Effector memory CD8-positive, alpha-beta T cell (primary cell): ENCODE results near the gene ANKRD10.

Experiments used
- ATAC-seq: fragments of 150-1000 bp; cut with Tn5 transposase; replicated peaks from 2 replicates; pipeline ENCODE4 v1.10.0; 2021; ENCODE audit warnings: mild to moderate bottlenecking, moderate library complexity
- DNase-seq, 3 experiments: peaks; one replicate each; pipeline ENCODE4 v3.0.0; 2021
- H3K27ac Mint-ChIP-seq, 2 donors: one replicate each; pipeline ENCODE4 v1.8.0; 2022; ENCODE audit warnings: mild to moderate bottlenecking in 2 of 2, mixed read lengths in 2 of 2, moderate library complexity in 2 of 2
- H3K27me3 Mint-ChIP-seq, 2 donors: one replicate each; pipeline ENCODE4 v1.8.0; 2022; ENCODE audit warnings: mixed read lengths in 2 of 2
- H3K36me3 Mint-ChIP-seq: one replicate; pipeline ENCODE4 v1.8.0; 2022; ENCODE audit warnings: mild to moderate bottlenecking, moderate library complexity, mixed read lengths; ENCODE audit not compliant: insufficient read depth
- H3K4me1 Mint-ChIP-seq, 2 donors: one replicate each; pipeline ENCODE4 v1.8.0; 2022; ENCODE audit warnings: low read depth in 2 of 2, mixed read lengths in 2 of 2
- H3K4me3 Mint-ChIP-seq, 2 donors: one replicate each; pipeline ENCODE4 v1.8.0; 2022; ENCODE audit warnings: mild to moderate bottlenecking in 2 of 2, mixed read lengths in 2 of 2, moderate library complexity in 2 of 2
- H3K9me3 Mint-ChIP-seq, 2 donors: one replicate each; pipeline ENCODE4 v1.8.0; 2022; ENCODE audit warnings: mixed read lengths in 2 of 2

The ANKRD10 gene

GRCh38 chr13:110897521-110897920 lies 17.3 kb downstream of the ANKRD10 start:
- no peaks in the 10 kb centered on the region for H3K27me3 Mint-ChIP-seq
- no peak for ATAC-seq
- no peak for DNase-seq
- H3K4me1 Mint-ChIP-seq, result peaks cover 2 to 7% of the 10 kb centered on the region in 2 donors
- H3K9me3 Mint-ChIP-seq, result no peaks in the 10 kb centered on the region
- H3K36me3 Mint-ChIP-seq, result peaks cover 41% of the 10 kb centered on the region
- no peak overlapping the region for H3K27ac Mint-ChIP-seq
- H3K4me3 Mint-ChIP-seq, result no peak overlapping the region

DNA sequence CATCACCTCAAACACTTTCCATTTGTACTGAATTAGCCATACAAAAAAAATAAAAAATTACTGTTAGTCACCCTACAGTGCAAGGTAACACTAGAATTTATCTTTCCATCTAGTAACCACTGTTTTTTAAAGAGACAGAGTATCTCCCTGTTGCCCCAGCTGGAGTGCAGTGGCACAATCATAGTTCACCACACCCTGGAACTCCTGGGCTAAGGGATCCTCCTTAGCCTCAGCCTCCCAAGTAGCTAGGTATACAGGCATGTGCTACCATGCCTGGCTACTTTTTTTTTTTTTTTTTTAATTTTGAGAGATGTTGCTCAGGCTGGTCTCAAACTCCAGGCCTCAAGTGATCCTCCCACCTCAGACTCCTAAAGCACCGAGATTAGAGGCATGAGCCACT lies 17.9 kb downstream of the ANKRD10 start:
- peaks cover 42% of the 10 kb centered on the region for H3K36me3 Mint-ChIP-seq
- DNase-seq, result no peak
- ATAC-seq, result no peak
- H3K9me3 Mint-ChIP-seq, result no peaks in the 10 kb centered on the region
- no peaks in the 10 kb centered on the region for H3K27me3 Mint-ChIP-seq
- H3K4me1 Mint-ChIP-seq, result peaks cover 2 to 7% of the 10 kb centered on the region in 2 donors
- no peak overlapping the region for H3K27ac Mint-ChIP-seq
- no peak overlapping the region for H3K4me3 Mint-ChIP-seq

DNA sequence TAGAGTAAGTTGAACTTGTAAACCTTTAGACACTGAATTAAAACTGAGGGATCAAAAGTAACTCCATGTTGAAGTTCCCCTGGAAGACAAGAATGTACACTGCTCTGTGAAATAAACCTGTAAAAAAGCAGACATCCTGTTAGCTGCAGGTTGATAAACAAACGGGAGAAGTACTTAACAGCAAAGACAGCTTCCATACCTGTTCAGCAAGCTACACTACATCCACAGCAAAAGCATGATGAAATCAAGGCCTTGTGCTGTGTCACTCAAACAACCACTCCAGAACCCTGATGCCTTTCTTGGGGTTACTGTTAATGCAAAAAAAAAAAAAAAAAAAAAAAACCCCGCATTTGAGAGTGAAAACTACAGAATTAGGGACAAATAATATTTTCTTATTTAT lies 20.8 kb downstream of the ANKRD10 start:
- H3K4me1 Mint-ChIP-seq, result peaks cover 2 to 7% of the 10 kb centered on the region in 2 donors
- H3K27ac Mint-ChIP-seq, result no peak overlapping the region
- no peak overlapping the region for H3K4me3 Mint-ChIP-seq
- DNase-seq (no peak), ATAC-seq (no peak)
- no peaks in the 10 kb centered on the region for H3K9me3 Mint-ChIP-seq
- H3K36me3 Mint-ChIP-seq, result peaks cover 42% of the 10 kb centered on the region
- no peaks in the 10 kb centered on the region for H3K27me3 Mint-ChIP-seq

DNA sequence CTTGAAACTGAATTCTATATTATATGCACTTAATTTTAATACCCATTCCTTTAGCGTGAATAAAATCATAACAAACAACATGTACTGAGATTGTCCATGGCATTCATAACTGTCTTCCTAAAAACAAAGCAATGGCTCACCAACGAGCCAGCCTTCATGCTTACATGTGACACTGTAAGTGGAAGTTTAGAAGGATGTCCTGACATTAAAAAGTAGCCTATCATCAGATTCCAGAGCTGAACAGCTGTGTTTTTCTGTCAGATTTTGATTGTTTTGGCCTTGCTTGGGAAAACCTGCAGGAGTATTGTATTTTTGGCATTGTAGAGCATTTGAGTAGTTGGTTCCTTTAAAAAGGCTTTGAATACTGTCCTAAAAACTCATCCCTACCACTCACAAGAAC lies 21.3 kb downstream of the ANKRD10 start:
- Mint-ChIP-seq H3K36me3 (peaks cover 37% of the 10 kb centered on the region), H3K4me1 (peaks cover 4 to 7% of the 10 kb centered on the region in 2 donors), H3K9me3 (no peaks in the 10 kb centered on the region), H3K27me3 (no peaks in the 10 kb centered on the region), H3K27ac (no peak overlapping the region), H3K4me3 (no peak overlapping the region)
- ATAC-seq, result no peak
- DNase-seq, result no peak

DNA sequence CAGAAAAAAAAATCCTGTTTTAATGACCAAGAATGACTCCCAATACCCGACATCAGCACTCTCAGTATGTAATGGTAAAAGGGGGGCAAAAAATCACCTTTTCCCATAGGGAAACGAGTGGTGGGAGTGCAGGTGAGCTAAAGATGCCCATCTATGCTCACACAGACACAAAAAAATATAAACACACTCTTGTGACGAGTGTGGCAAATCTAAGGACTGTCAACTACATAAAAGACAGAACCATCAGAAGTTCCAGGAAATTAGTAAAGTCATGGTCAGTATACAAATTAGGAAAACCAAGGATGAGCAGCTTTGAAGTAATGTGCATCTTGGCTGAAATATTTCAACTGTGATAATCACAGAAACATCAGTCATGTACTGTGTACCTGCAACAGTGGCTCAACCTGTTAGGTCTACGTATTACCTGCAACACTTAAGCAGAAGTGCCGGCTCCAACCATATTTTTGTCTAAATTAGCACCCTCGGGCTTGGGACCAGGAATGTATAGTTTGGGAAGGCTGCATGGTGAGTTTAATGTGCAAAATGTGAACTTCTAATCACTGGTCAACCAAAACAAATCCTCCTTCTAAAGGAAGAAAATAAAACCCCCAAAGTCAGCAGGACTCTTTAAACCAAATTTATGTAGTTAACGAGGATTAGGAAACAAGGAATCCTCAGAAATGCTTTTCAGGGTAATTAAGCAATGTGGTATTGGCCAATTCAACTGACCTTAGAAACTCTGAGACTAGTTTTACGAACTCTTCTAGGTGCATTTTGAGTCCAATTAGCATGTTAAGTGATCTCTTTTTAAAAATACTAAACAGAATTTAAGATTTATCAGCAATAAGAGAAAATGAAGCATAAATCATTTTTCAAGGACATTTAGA lies 24.3 kb downstream of the ANKRD10 start:
- Mint-ChIP-seq H3K27me3 (no peaks in the 10 kb centered on the region), H3K4me3 (no peak overlapping the region), H3K4me1 (peaks cover 4 to 7% of the 10 kb centered on the region in 2 donors), H3K9me3 (no peaks in the 10 kb centered on the region), H3K36me3 (peaks cover 29% of the 10 kb centered on the region), H3K27ac (no peak overlapping the region)
- no peak for ATAC-seq
- no peak for DNase-seq

DNA sequence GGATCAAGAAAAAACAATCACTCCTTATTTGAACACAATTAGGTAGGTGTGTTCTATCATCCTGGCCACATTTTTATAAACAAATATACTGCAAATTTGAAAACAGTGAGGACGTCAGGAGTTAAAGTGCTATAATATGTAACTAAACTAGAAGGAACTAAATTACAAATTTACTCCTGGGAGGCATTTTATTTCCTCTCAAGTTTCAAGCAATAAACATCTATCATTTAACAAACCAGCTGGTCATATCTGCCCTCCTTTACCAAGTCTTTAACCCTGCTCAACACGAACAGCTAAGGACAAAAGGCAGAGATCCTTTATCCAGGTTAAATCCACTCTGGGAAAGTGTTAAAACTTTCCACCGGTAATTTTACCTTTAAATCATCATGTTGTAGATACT lies 26.5 kb downstream of the ANKRD10 start:
- Mint-ChIP-seq H3K9me3 (no peaks in the 10 kb centered on the region), H3K27ac (peak overlapping the region in 1 of 2 donors; percentile 74), H3K4me1 (peaks cover 4 to 6% of the 10 kb centered on the region in 2 donors), H3K27me3 (no peaks in the 10 kb centered on the region), H3K36me3 (peaks cover 27% of the 10 kb centered on the region), H3K4me3 (no peak overlapping the region)
- DNase-seq (no peak), ATAC-seq (no peak)

GRCh38 chr13:110887597-110888333 lies 27.1 kb downstream of the ANKRD10 start:
- no peak for ATAC-seq
- peaks cover 22% of the 10 kb centered on the region for H3K36me3 Mint-ChIP-seq
- H3K4me3 Mint-ChIP-seq, result no peak overlapping the region
- H3K9me3 Mint-ChIP-seq, result no peaks in the 10 kb centered on the region
- no peaks in the 10 kb centered on the region for H3K27me3 Mint-ChIP-seq
- peak overlapping the region in 1 of 2 donors; percentile 74 for H3K27ac Mint-ChIP-seq
- H3K4me1 Mint-ChIP-seq, result peaks cover 4 to 6% of the 10 kb centered on the region in 2 donors
- DNase-seq, result no peak

GRCh38 chr13:110886870-110887596 lies 27.8 kb downstream of the ANKRD10 start:
- no peak overlapping the region for H3K27ac Mint-ChIP-seq
- peaks cover 4 to 6% of the 10 kb centered on the region in 2 donors for H3K4me1 Mint-ChIP-seq
- H3K4me3 Mint-ChIP-seq, result no peak overlapping the region
- peaks cover 14% of the 10 kb centered on the region for H3K36me3 Mint-ChIP-seq
- ATAC-seq (no peak), DNase-seq (no peak)
- H3K9me3 Mint-ChIP-seq, result no peaks in the 10 kb centered on the region
- no peaks in the 10 kb centered on the region for H3K27me3 Mint-ChIP-seq

GRCh38 chr13:110885966-110886869 lies 28.7 kb downstream of the ANKRD10 start:
- Mint-ChIP-seq H3K4me3 (no peak overlapping the region), H3K36me3 (peaks cover 8% of the 10 kb centered on the region), H3K9me3 (no peaks in the 10 kb centered on the region), H3K27me3 (no peaks in the 10 kb centered on the region), H3K4me1 (peaks cover 4 to 6% of the 10 kb centered on the region in 2 donors), H3K27ac (peak overlapping the region in 1 of 2 donors; percentile 55)
- ATAC-seq (no peak), DNase-seq (no peak)

GRCh38 chr13:110885516-110885915 lies 29.4 kb downstream of the ANKRD10 start:
- no peaks in the 10 kb centered on the region for H3K27me3 Mint-ChIP-seq
- H3K4me1 Mint-ChIP-seq, result peaks cover 4 to 6% of the 10 kb centered on the region in 2 donors
- ATAC-seq, result no peak
- DNase-seq, result no peak
- H3K9me3 Mint-ChIP-seq, result no peaks in the 10 kb centered on the region
- no peak overlapping the region for H3K4me3 Mint-ChIP-seq
- H3K27ac Mint-ChIP-seq, result peak overlapping the region in 1 of 2 donors; percentile 55
- H3K36me3 Mint-ChIP-seq, result peaks cover 5% of the 10 kb centered on the region

DNA sequence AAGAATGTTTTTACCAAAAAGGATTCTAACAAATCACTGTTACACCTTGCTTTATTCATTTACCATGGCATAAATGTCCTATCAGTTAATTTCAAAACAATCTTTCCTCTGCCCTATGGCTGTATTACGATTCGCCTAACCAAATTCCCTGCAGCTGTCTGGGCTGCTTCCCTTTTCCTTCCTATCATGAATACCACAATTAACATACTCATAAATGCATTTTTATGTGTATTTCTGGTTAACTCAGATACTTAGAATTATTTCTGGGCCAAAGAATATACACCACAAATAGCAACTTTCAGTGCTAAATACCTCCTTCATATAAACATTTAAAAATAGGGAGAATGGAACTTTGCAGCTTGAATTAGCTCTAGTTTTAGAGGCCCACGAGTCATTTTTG lies 30.4 kb downstream of the ANKRD10 start:
- ATAC-seq (no peak), DNase-seq (no peak)
- Mint-ChIP-seq H3K4me1 (peaks cover 4 to 6% of the 10 kb centered on the region in 2 donors), H3K27me3 (no peaks in the 10 kb centered on the region), H3K9me3 (no peaks in the 10 kb centered on the region), H3K27ac (no peak overlapping the region), H3K4me3 (no peak overlapping the region), H3K36me3 (peaks cover 5% of the 10 kb centered on the region)

DNA sequence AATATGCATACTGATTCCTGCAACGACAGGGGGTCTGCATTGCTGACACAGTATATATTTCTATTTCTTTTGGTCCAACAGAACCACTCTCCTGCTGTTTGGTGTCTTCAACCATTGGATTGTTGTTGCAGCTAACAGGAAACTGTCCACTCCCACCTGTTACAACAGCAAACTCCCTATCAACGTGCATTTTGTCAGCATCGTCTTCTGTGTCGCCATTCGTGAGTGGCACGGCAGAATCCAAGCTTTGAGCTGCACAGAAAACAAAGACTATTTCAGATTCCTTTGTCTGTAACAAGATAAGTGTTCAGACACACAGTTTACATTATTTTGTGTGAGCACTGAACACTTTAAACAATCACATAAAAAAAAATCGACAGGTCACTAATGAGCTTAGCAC lies 31.3 kb downstream of the ANKRD10 start:
- H3K27ac Mint-ChIP-seq, result no peak overlapping the region
- H3K9me3 Mint-ChIP-seq, result no peaks in the 10 kb centered on the region
- peaks cover 3 to 4% of the 10 kb centered on the region in 2 donors for H3K4me1 Mint-ChIP-seq
- ATAC-seq, result no peak
- no peak overlapping the region for H3K4me3 Mint-ChIP-seq
- H3K27me3 Mint-ChIP-seq, result no peaks in the 10 kb centered on the region
- no peak for DNase-seq
- peaks cover 5% of the 10 kb centered on the region for H3K36me3 Mint-ChIP-seq
